ENCODE measurements around the gene PPFIBP1.

DNA sequence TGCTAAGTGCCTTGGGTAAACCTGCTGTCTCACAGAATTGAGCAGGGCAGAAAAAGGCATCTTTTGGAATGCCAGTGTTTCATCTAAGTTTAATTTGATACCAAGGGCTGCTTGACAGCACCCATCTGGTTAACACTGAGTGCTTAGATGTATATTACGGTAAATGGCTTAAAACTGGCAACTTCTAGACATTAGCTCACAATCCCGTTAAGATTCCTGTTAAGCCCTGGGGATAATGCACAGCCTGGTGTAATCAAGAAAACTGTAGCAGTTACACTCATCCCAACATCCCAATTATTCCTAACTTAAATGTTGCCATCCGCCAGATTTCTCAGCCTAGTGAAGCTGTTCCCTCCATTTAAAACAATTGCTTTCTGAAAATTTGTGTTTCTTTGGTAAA is 29.9 kb downstream of the PPFIBP1 start:
- TF ChIP-seq, protein P1, sequence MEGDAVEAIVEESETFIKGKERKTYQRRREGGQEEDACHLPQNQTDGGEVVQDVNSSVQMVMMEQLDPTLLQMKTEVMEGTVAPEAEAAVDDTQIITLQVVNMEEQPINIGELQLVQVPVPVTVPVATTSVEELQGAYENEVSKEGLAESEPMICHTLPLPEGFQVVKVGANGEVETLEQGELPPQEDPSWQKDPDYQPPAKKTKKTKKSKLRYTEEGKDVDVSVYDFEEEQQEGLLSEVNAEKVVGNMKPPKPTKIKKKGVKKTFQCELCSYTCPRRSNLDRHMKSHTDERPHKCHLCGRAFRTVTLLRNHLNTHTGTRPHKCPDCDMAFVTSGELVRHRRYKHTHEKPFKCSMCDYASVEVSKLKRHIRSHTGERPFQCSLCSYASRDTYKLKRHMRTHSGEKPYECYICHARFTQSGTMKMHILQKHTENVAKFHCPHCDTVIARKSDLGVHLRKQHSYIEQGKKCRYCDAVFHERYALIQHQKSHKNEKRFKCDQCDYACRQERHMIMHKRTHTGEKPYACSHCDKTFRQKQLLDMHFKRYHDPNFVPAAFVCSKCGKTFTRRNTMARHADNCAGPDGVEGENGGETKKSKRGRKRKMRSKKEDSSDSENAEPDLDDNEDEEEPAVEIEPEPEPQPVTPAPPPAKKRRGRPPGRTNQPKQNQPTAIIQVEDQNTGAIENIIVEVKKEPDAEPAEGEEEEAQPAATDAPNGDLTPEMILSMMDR (IDR thresholded peaks at IDR 0.05) = no peak
- TF ChIP-seq EZH2 (IDR thresholded peaks at IDR 0.05; ENCODE audit: borderline replicate concordance, insufficient read depth, low read depth, low read length, poor library complexity, severe bottlenecking) = no peak
